HepG2 (cell line): ENCODE results near the gene ATXN7L3. TPM values are rescaled to one million over a fixed set of nuclear protein-coding genes. Genes with fewer than 3 reads are reported as not detected.

Experiments used
- AKAP8 ChIP-seq: sonication (generic); formaldehyde crosslinking; IDR thresholded peaks from 2 replicates; pipeline ENCODE4 v1.5.1; 2020; ENCODE audit warnings: mild to moderate bottlenecking, missing genetic modification reagents
- ARID2 ChIP-seq: sonication (generic); formaldehyde crosslinking; IDR thresholded peaks from 2 replicates; pipeline ENCODE4 v1.8.1; 2022; ENCODE audit warnings: mild to moderate bottlenecking, missing genetic modification reagents, borderline replicate concordance
- CC2D1A ChIP-seq: sonication (generic); formaldehyde crosslinking; IDR thresholded peaks from 2 replicates; pipeline ENCODE4 v1.8.1; 2023; ENCODE audit warnings: mild to moderate bottlenecking, missing genetic modification reagents
- CEBPZ ChIP-seq: IDR thresholded peaks from 2 replicates; pipeline ENCODE4 v1.6.1; 2012; ENCODE audit warnings: low read length, improper control_type of control experiment
- CENPX ChIP-seq: sonication (generic); formaldehyde crosslinking; IDR thresholded peaks from 2 replicates; pipeline ENCODE4 v1.9.0; 2021; ENCODE audit warnings: mild to moderate bottlenecking, missing genetic modification reagents, moderate library complexity
- EED ChIP-seq: sonication (generic); formaldehyde crosslinking; IDR thresholded peaks from 2 replicates; pipeline ENCODE4 v1.5.0; 2020; ENCODE audit warnings: mild to moderate bottlenecking, missing genetic modification reagents
- IRX3 ChIP-seq: sonication (generic); formaldehyde crosslinking; IDR thresholded peaks from 2 replicates; pipeline ENCODE4 v1.8.1; 2023; ENCODE audit warnings: mild to moderate bottlenecking, low read depth, missing genetic modification reagents, borderline replicate concordance
- JARID2 ChIP-seq: sonication (generic); formaldehyde crosslinking; IDR thresholded peaks from 2 replicates; pipeline ENCODE4 v1.8.1; 2023; ENCODE audit warnings: missing genetic modification reagents, inconsistent platforms; ENCODE audit not compliant: insufficient replicate concordance
- MEF2D ChIP-seq: sonication (generic); formaldehyde crosslinking; IDR thresholded peaks from 2 replicates; pipeline ENCODE4 v1.5.1; 2020; ENCODE audit warnings: mild to moderate bottlenecking, missing genetic modification reagents
- MTF1 ChIP-seq: sonication (generic); formaldehyde crosslinking; IDR thresholded peaks from 2 replicates; pipeline ENCODE4 v1.5.0; 2020; ENCODE audit warnings: missing genetic modification reagents
- MYC ChIP-seq: sonication (generic); formaldehyde crosslinking; IDR thresholded peaks from 2 replicates; pipeline ENCODE4 v1.9.0; 2021; ENCODE audit warnings: missing genetic modification reagents, borderline replicate concordance
- NFE2L2 ChIP-seq: fragments of 150-350 bp; IDR thresholded peaks from 2 replicates; pipeline ENCODE4 v1.6.1; 2014; ENCODE audit warnings: low read length
- NR2F1 ChIP-seq, 2 experiments: fragments of 450-650 bp in 1 of 2; formaldehyde crosslinking in 1 of 2; IDR thresholded peaks; 2 replicates each; pipeline versions ENCODE4 v1.5.0 to v1.6.1; 2016 to 2020; ENCODE audit warnings: mild to moderate bottlenecking in 1 of 2, missing compliant biosample characterization in 1 of 2, missing genetic modification reagents in 1 of 2, moderate library complexity in 1 of 2
- PBX3 ChIP-seq: sonication (generic); formaldehyde crosslinking; IDR thresholded peaks from 2 replicates; pipeline ENCODE4 v1.8.1; 2023; ENCODE audit warnings: missing genetic modification reagents, inconsistent platforms, borderline replicate concordance
- POGZ ChIP-seq: sonication (generic); formaldehyde crosslinking; IDR thresholded peaks from 2 replicates; pipeline ENCODE4 v1.4.0; 2020; ENCODE audit warnings: mild to moderate bottlenecking, missing genetic modification reagents
- SNRNP70 ChIP-seq: fragments of 200-400 bp; formaldehyde crosslinking; IDR thresholded peaks from 2 replicates; pipeline ENCODE4 v1.6.1; 2017; ENCODE audit warnings: mild to moderate bottlenecking, low read depth, low read length, moderate library complexity
- ZNF234 ChIP-seq: sonication (generic); formaldehyde crosslinking; conservative IDR thresholded peaks from 2 replicates; pipeline ENCODE4 v1.5.1; 2020; ENCODE audit warnings: mild to moderate bottlenecking, missing genetic modification reagents
- ZNF30 ChIP-seq: sonication (generic); formaldehyde crosslinking; IDR thresholded peaks from 2 replicates; pipeline ENCODE4 v1.5.0; 2020; ENCODE audit warnings: mild to moderate bottlenecking, missing genetic modification reagents
- ZNF350 ChIP-seq: sonication (generic); formaldehyde crosslinking; IDR thresholded peaks from 2 replicates; pipeline ENCODE4 v1.4.0; 2020; ENCODE audit warnings: mild to moderate bottlenecking, low read depth, missing genetic modification reagents, borderline replicate concordance
- ZNF773 ChIP-seq: sonication (generic); formaldehyde crosslinking; IDR thresholded peaks from 2 replicates; pipeline ENCODE4 v1.4.0; 2020; ENCODE audit warnings: missing genetic modification reagents, borderline replicate concordance
- polyA plus RNA-seq, 8 experiments: library from polyadenylated mRNA; depleted of rRNA in 3 of 8; stranded (reverse) in 7 of 8; unstranded in 1 of 8; fragments of >200 nt; fragmentation: Illumina TruSeq in 4 of 8; extraction: Trizol in 4 of 8; gene quantifications; 2 replicates each; pipeline versions ENCODE4 v1.2.1 to v1.2.3, GENCODE V29; 2011 to 2016; ENCODE audit warnings: low read depth in 4 of 8, missing spikeins in 1 of 8, mixed read lengths in 1 of 8; ENCODE audit not compliant: insufficient read depth in 1 of 8
- total RNA-seq, 5 experiments: library from RNA; depleted of rRNA; stranded (reverse); fragments of >200 nt; fragmentation: Illumina TruSeq; extraction: Trizol; gene quantifications; 2 replicates each; pipeline ENCODE4 v1.2.3, GENCODE V29; 2016; ENCODE audit warnings: low read depth in 1 of 5
- TF ChIP-seq, protein P1 (sequence below): sonication (generic); formaldehyde crosslinking; conservative IDR thresholded peaks from 2 replicates; pipeline ENCODE4 v1.4.0; 2020; ENCODE audit warnings: mild to moderate bottlenecking, missing genetic modification reagents, moderate library complexity

The ATXN7L3 gene
- total and polyA plus RNA-seq, 2 of the 13 experiments (the other 11 are each of a cell fraction or from before 2014, with no cell fraction given): 44.5 to 59.1 TPM

GRCh38 chr17:44186307-44187130 lies 13.2 kb downstream of the ATXN7L3 start, which contains the start of gene TMUB2 (continued):
- TF ChIP-seq MEF2D (no peak; the same call in 1 of the 2 replicates), MTF1 (no peak), ARID2 (CRISPR knock-in tag) (no peak), IRX3 (no peak), JARID2 (CRISPR knock-in tag) (peak; percentile 51), ZNF773 (CRISPR knock-in tag) (peak; percentile 68; the same call in 1 of the 2 replicates), EED (no peak), MYC (CRISPR knock-in tag) (no peak; the same call in 1 of the 2 replicates), ZNF30 (CRISPR knock-in tag) (no peak), AKAP8 (peak; percentile 46; the same call in 1 of the 2 replicates), POGZ (peak; percentile 53), SNRNP70 (no peak), ZNF234 (CRISPR knock-in tag) (no peak), ZNF350 (CRISPR knock-in tag) (peak; percentile 88), NFE2L2 (0 out of 2 replicates have a peak, but pooled peaks have one; percentile 17), CENPX (CRISPR knock-in tag) (no peak), PBX3 (CRISPR knock-in tag) (0 out of 2 replicates have a peak, but pooled peaks have one; percentile 63), CEBPZ (no peak), NR2F1 (CRISPR knock-in tag; IDR thresholded peaks at IDR 0.05) (no peak), CC2D1A (CRISPR knock-in tag) (0 out of 2 replicates have a peak, but pooled peaks have one; percentile 45)
- TF ChIP-seq, protein P1, sequence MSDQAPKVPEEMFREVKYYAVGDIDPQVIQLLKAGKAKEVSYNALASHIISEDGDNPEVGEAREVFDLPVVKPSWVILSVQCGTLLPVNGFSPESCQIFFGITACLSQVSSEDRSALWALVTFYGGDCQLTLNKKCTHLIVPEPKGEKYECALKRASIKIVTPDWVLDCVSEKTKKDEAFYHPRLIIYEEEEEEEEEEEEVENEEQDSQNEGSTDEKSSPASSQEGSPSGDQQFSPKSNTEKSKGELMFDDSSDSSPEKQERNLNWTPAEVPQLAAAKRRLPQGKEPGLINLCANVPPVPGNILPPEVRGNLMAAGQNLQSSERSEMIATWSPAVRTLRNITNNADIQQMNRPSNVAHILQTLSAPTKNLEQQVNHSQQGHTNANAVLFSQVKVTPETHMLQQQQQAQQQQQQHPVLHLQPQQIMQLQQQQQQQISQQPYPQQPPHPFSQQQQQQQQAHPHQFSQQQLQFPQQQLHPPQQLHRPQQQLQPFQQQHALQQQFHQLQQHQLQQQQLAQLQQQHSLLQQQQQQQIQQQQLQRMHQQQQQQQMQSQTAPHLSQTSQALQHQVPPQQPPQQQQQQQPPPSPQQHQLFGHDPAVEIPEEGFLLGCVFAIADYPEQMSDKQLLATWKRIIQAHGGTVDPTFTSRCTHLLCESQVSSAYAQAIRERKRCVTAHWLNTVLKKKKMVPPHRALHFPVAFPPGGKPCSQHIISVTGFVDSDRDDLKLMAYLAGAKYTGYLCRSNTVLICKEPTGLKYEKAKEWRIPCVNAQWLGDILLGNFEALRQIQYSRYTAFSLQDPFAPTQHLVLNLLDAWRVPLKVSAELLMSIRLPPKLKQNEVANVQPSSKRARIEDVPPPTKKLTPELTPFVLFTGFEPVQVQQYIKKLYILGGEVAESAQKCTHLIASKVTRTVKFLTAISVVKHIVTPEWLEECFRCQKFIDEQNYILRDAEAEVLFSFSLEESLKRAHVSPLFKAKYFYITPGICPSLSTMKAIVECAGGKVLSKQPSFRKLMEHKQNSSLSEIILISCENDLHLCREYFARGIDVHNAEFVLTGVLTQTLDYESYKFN (CRISPR knock-in tag): peak; percentile 66
